ENCODE measurements around the gene SASH1.

SASH1 gene

GRCh38 chr6:148599967-148600426 is 257.4 kb downstream of the SASH1 start:
- no peaks in the 10 kb centered on the region for H3K4me1 ChIP-seq (ENCODE audit: insufficient read depth, insufficient read length)
- no peak overlapping the region for H3K4me3 ChIP-seq (ENCODE audit: insufficient read length, low read depth)
- peaks cover 46% of the 10 kb centered on the region for H3K9me3 ChIP-seq (ENCODE audit: insufficient read depth, low read length)
- peak; percentile 92 for DNase-seq (ENCODE audit: low read depth, low spot score)
- H3K36me3 ChIP-seq (ENCODE audit: insufficient read depth, insufficient read length, low read length) = no peaks in the 10 kb centered on the region
- H3K9ac ChIP-seq (ENCODE audit: insufficient read length, low read depth) = no peak overlapping the region
- TF ChIP-seq YY1 (IDR thresholded peaks at IDR 0.05; ENCODE audit: insufficient read depth, insufficient read length) (no peak), ZNF274 (IDR thresholded peaks at IDR 0.05; ENCODE audit: low read depth, low read length) (no peak), SUZ12 (IDR thresholded peaks at IDR 0.05; ENCODE audit: extremely low read depth, insufficient read depth, insufficient read length) (no peak)
- no peaks in the 10 kb centered on the region for H3K27me3 ChIP-seq (ENCODE audit: insufficient read depth, insufficient read length)
